ENCODE results near the gene HIVEP3. TPM values are rescaled to one million over a fixed set of nuclear protein-coding genes. Genes with fewer than 3 reads are reported as not detected.

The HIVEP3 gene
- total and polyA plus RNA-seq, 2 of the 13 experiments (the other 11 are each of a cell fraction or from before 2014, with no cell fraction given): 0.05 TPM; not detected in 1

DNA sequence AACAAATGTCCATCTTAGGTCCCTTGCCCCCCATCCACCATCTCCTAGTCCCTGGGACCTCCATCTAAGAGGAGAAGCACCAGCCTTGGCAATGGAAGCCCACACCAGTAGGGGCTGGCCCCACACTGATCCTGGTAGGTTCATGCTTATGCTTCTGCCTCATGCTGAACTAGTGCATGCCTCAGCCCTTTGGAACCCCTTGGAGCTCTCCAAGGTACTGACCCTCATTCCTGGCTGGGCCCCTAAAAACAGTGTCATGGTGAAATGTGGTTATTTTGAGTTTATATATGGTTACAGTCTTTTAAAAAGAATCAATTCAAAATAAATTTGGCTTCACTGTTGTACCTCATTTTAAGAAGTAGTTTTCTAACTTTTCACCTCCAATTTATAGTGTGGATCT lies 108.3 kb downstream of the HIVEP3 start:
- H3K9ac ChIP-seq (ENCODE audit: insufficient read depth, low read depth, low read length): no peak overlapping the region
- FAIRE-seq (no peak), ATAC-seq (peak; percentile 34; the same call in 1 of the 3 replicates), DNase-seq (ENCODE audit: low spot score) (no peak)
- no peak overlapping the region for H3K4me3 ChIP-seq (replicated peaks in 1 of 3; ENCODE audit: insufficient read depth in 1 of 3, low read depth in 2 of 3, low read length in 3 of 3)
- no peak overlapping the region for H3K27ac ChIP-seq (ENCODE audit: extremely low read length, insufficient read depth, low read length)
- in situ Hi-C loops (cut with HindIII; ENCODE audit: extremely low pct_ligation_motif_present, low pct_unique_long_range_greater_than_20kb): no loop called here
- ChIA-PET CTCF (ENCODE audit: low intra/inter-chr PET ratio, low total read pairs) (no interaction called here), POLR2A (no interaction called here)
- H3K27me3 ChIP-seq (ENCODE audit: control insufficient read depth in 1 of 2, insufficient read depth in 2 of 2, low read length in 2 of 2): no peaks in the 10 kb centered on the region
- BruUV-seq (replicated peaks): no TSS peak
- intact Hi-C loops (cut with micrococcal nuclease; ENCODE audit: unreplicated experiment): no loop called here
- 0 out of 2 replicates have a peak, but pooled peaks cover 3% of the 10 kb centered on the region for H4K20me1 ChIP-seq (ENCODE audit: insufficient read depth, low read length)
- H3K4me1 ChIP-seq (ENCODE audit: insufficient read depth, low read length): no peaks in the 10 kb centered on the region
- TF ChIP-seq WIZ (CRISPR knock-in tag; IDR thresholded peaks at IDR 0.05) (peak; percentile 59; the same call in 1 of the 2 replicates), MIER2 (CRISPR knock-in tag; IDR thresholded peaks at IDR 0.05) (peak; percentile 95), HMGA1 (CRISPR knock-in tag; conservative IDR thresholded peaks at IDR 0.05) (no peak), REST (IDR thresholded peaks at IDR 0.05; ENCODE audit: borderline replicate concordance in 1 of 2, low read depth in 1 of 2, low read length in 2 of 2) (peak; percentile 69 to 95), TBX3 (IDR thresholded peaks at IDR 0.05; ENCODE audit: borderline replicate concordance) (no peak)
- no peak overlapping the region for H3K4me2 ChIP-seq (ENCODE audit: low read depth, low read length)
- no peaks in the 10 kb centered on the region for H3K36me3 ChIP-seq (replicated peaks in 1 of 2; ENCODE audit: control insufficient read depth in 1 of 2, insufficient read depth in 2 of 2, low read length in 2 of 2)
- H2AFZ ChIP-seq (ENCODE audit: low read length): no peak overlapping the region
- H3K9me3 ChIP-seq (ENCODE audit: low read length): no peaks in the 10 kb centered on the region
- H3K79me2 ChIP-seq (ENCODE audit: insufficient read depth, low read length): no peaks in the 10 kb centered on the region

DNA sequence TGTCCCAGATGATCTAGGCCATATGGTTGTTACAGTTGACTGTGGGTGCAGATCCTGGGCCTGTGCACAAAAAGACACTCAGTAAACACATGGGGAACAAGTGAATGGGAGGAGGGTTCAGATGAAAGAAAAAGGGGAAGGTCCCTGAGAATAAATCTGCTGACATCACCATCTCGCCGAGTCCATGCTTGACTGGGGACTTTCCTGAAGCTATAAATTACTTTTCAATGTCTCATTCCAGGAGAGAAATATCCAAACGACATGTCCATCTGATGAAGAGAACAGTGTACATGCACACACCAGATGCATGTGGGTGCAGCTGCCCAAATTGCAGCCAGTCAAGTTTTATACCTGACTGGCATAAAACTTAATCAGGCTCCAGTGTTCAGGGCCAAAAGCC lies 109.0 kb downstream of the HIVEP3 start:
- no peak overlapping the region for H3K27ac ChIP-seq (ENCODE audit: extremely low read length, insufficient read depth, low read length)
- H3K4me2 ChIP-seq (ENCODE audit: low read depth, low read length): no peak overlapping the region
- H3K36me3 ChIP-seq (replicated peaks in 1 of 2; ENCODE audit: control insufficient read depth in 1 of 2, insufficient read depth in 2 of 2, low read length in 2 of 2): no peaks in the 10 kb centered on the region
- no peak overlapping the region for H3K9ac ChIP-seq (ENCODE audit: insufficient read depth, low read depth, low read length)
- no peak for TF ChIP-seq RERE (CRISPR knock-in tag; IDR thresholded peaks at IDR 0.05; ENCODE audit: low read depth)
- ChIA-PET POLR2A (no interaction called here), CTCF (ENCODE audit: low intra/inter-chr PET ratio, low total read pairs) (no interaction called here)
- intact Hi-C loops (cut with micrococcal nuclease; ENCODE audit: unreplicated experiment) (no loop called here), in situ Hi-C loops (cut with HindIII; ENCODE audit: extremely low pct_ligation_motif_present, low pct_unique_long_range_greater_than_20kb) (no loop called here)
- no TSS peak for BruUV-seq (replicated peaks)
- no peak for DNase-seq (ENCODE audit: low spot score)
- H2AFZ ChIP-seq (ENCODE audit: low read length): no peak overlapping the region
- no peak for ATAC-seq
- H3K4me1 ChIP-seq (ENCODE audit: insufficient read depth, low read length): no peaks in the 10 kb centered on the region
- no peaks in the 10 kb centered on the region for H3K9me3 ChIP-seq (ENCODE audit: low read length)
- 0 out of 2 replicates have a peak, but pooled peaks cover 3% of the 10 kb centered on the region for H4K20me1 ChIP-seq (ENCODE audit: insufficient read depth, low read length)
- FAIRE-seq: no peak
- WGBS (ENCODE audit: low lambda C conversion rate): 1% methylated on average over 3 of the region's 3 CpGs
- H3K27me3 ChIP-seq (ENCODE audit: control insufficient read depth in 1 of 2, insufficient read depth in 2 of 2, low read length in 2 of 2): no peaks in the 10 kb centered on the region
- H3K4me3 ChIP-seq (replicated peaks in 1 of 3; ENCODE audit: insufficient read depth in 1 of 3, low read depth in 2 of 3, low read length in 3 of 3): no peak overlapping the region
- no peaks in the 10 kb centered on the region for H3K79me2 ChIP-seq (ENCODE audit: insufficient read depth, low read length)

All from HepG2 (cell line).